Keratinocyte (primary cell): Measurements from ENCODE around the gene BEAN1. TPM values are rescaled to one million over a fixed set of nuclear protein-coding genes. Genes with fewer than 3 reads are reported as not detected.

Experiments
- DNase-seq: peaks from one replicate; pipeline ENCODE4 v3.0.0-alpha.2; 2011; ENCODE audit warnings: low read depth, missing footprints, low spot score
- FAIRE-seq: peaks from 2 replicates; lab custom pipeline; 2011; peaks lifted over from hg19 to GRCh38; lab: Jason Lieb, UNC
- H2AFZ ChIP-seq: 2 replicates; pipeline ENCODE4 v1.6.0; 2012; ENCODE audit warnings: low read length, control low read depth, inconsistent platforms; ENCODE audit not compliant: control insufficient read depth
- H3K27ac ChIP-seq: 2 replicates; pipeline ENCODE4 v1.5.1; 2011; ENCODE audit warnings: low read length; ENCODE audit not compliant: control insufficient read depth, insufficient read depth
- H3K27me3 ChIP-seq: 3 replicates; pipeline ENCODE4 v1.6.0; 2011; ENCODE audit warnings: low read length; ENCODE audit not compliant: control insufficient read depth, insufficient read depth; ENCODE audit errors: extremely low read depth
- H3K36me3 ChIP-seq, 2 experiments: 2 replicates in 1 of 2; 3 replicates in 1 of 2; pipeline ENCODE4 v1.5.1; 2011; ENCODE audit warnings: low read length in 2 of 2, mild to moderate bottlenecking in 1 of 2; ENCODE audit not compliant: control insufficient read depth in 2 of 2, insufficient read depth in 2 of 2; ENCODE audit errors: extremely low read depth in 1 of 2
- H3K4me1 ChIP-seq: 3 replicates; pipeline ENCODE4 v1.5.1; 2011; ENCODE audit warnings: low read length; ENCODE audit not compliant: control insufficient read depth, insufficient read depth; ENCODE audit errors: extremely low read depth
- H3K4me2 ChIP-seq: 3 replicates; pipeline ENCODE4 v1.6.0; 2011; ENCODE audit warnings: low read depth, low read length; ENCODE audit not compliant: control insufficient read depth, insufficient read depth; ENCODE audit errors: extremely low read depth
- H3K4me3 ChIP-seq, 3 experiments: fragments of 200-600 bp in 1 of 3; sonication (generic) in 1 of 3; 2 replicates in 2 of 3; 3 replicates in 1 of 3; pipeline ENCODE4 v1.5.1; 2011 to 2016; ENCODE audit warnings: low read length in 3 of 3, mild to moderate bottlenecking in 3 of 3, control low read depth in 2 of 3, inconsistent platforms in 1 of 3, low read depth in 1 of 3, mixed read lengths in 1 of 3, mixed run types in 1 of 3, moderate library complexity in 1 of 3; ENCODE audit not compliant: control insufficient read depth in 2 of 3, insufficient read depth in 2 of 3; ENCODE audit errors: extremely low read depth in 1 of 3
- H3K79me2 ChIP-seq: 2 replicates; pipeline ENCODE4 v1.6.0; 2012; ENCODE audit warnings: low read length; ENCODE audit not compliant: control insufficient read depth, insufficient read depth
- H3K9ac ChIP-seq: 3 replicates; pipeline ENCODE4 v1.6.0; 2011; ENCODE audit warnings: low read length; ENCODE audit not compliant: control insufficient read depth, insufficient read depth; ENCODE audit errors: extremely low read depth
- H3K9me1 ChIP-seq: 3 replicates; pipeline ENCODE4 v1.6.0; 2011; ENCODE audit warnings: low read length; ENCODE audit not compliant: control insufficient read depth, insufficient read depth; ENCODE audit errors: extremely low read depth
- H3K9me3 ChIP-seq: 2 replicates; pipeline ENCODE4 v1.5.1; 2012; ENCODE audit warnings: low read depth, low read length; ENCODE audit not compliant: control insufficient read depth
- H4K20me1 ChIP-seq: 3 replicates; pipeline ENCODE4 v1.6.0; 2011; ENCODE audit warnings: low read length; ENCODE audit not compliant: control insufficient read depth, insufficient read depth; ENCODE audit errors: extremely low read depth
- EZH2 ChIP-seq: IDR thresholded peaks from one replicate; pipeline ENCODE4 v1.6.1; 2012; ENCODE audit warnings: inconsistent platforms, mild to moderate bottlenecking, low read length, moderate library complexity
- dilution Hi-C: fragments of 300-500 bp; cut with MboI; formaldehyde crosslinking; loops from one replicate; pipeline ENCODE4 v1.7.0; 2020; ENCODE audit warnings: low sequenced_read_pairs; ENCODE audit not compliant: extremely low pct_ligation_motif_present
- polyA plus RNA-seq, 5 experiments: library from polyadenylated mRNA; depleted of rRNA in 3 of 5; stranded (reverse) in 3 of 5; stranded (forward) in 1 of 5; unstranded in 1 of 5; fragments of >200 nt; gene quantifications; 1 replicate in 1 of 5; 2 replicates in 3 of 5; 3 replicates in 1 of 5; pipeline versions ENCODE4 v1.2.1 to v1.2.3, GENCODE V29; 2011 to 2012; ENCODE audit warnings: missing spikeins in 2 of 5, low read depth in 1 of 5, low replicate concordance in 1 of 5
- TF ChIP-seq, protein P1 (sequence below), 3 experiments: IDR thresholded peaks in 1 of 3; conservative IDR thresholded peaks in 1 of 3; optimal IDR thresholded peaks in 1 of 3; 2 replicates in 2 of 3; 3 replicates in 1 of 3; pipeline versions ENCODE3 to v1.5.1; 2011; ENCODE audit warnings: low read length in 3 of 3, mild to moderate bottlenecking in 3 of 3, moderate library complexity in 2 of 3, control low read depth in 1 of 3, inconsistent platforms in 1 of 3; ENCODE audit not compliant: insufficient read depth in 2 of 3; ENCODE audit errors: extremely low read depth in 1 of 3

Gene BEAN1
- polyA plus RNA-seq, 1 donor (not counting 4 experiments of a cell fraction or from before 2014, with no cell fraction given), result 0.24 TPM

GRCh38 chr16:66489818-66490217, 62.7 kb downstream of the BEAN1 start:
- TF ChIP-seq, protein P1, sequence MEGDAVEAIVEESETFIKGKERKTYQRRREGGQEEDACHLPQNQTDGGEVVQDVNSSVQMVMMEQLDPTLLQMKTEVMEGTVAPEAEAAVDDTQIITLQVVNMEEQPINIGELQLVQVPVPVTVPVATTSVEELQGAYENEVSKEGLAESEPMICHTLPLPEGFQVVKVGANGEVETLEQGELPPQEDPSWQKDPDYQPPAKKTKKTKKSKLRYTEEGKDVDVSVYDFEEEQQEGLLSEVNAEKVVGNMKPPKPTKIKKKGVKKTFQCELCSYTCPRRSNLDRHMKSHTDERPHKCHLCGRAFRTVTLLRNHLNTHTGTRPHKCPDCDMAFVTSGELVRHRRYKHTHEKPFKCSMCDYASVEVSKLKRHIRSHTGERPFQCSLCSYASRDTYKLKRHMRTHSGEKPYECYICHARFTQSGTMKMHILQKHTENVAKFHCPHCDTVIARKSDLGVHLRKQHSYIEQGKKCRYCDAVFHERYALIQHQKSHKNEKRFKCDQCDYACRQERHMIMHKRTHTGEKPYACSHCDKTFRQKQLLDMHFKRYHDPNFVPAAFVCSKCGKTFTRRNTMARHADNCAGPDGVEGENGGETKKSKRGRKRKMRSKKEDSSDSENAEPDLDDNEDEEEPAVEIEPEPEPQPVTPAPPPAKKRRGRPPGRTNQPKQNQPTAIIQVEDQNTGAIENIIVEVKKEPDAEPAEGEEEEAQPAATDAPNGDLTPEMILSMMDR (optimal IDR thresholded peaks at IDR 0.05 in 1 of 3, IDR thresholded peaks at IDR 0.05 in 1 of 3, conservative IDR thresholded peaks at IDR 0.05 in 1 of 3; ENCODE audit: extremely low read depth in 1 of 3, insufficient read depth in 2 of 3, low read length in 3 of 3), result no peak
- no peak for TF ChIP-seq EZH2
- Histone ChIP-seq H3K4me2 (no peak overlapping the region), H3K9me3 (no peaks in the 10 kb centered on the region), H3K9me1 (no peaks in the 10 kb centered on the region), H3K4me1 (peaks cover 6% of the 10 kb centered on the region), H4K20me1 (no peaks in the 10 kb centered on the region), H3K9ac (no peak overlapping the region), H2AFZ (no peak overlapping the region), H3K27me3 (peaks cover 3% of the 10 kb centered on the region), H3K4me3 (no peak overlapping the region), H3K79me2 (no peaks in the 10 kb centered on the region), H3K36me3 (no peaks in the 10 kb centered on the region), H3K27ac (no peak overlapping the region)
- dilution Hi-C loops, result no loop called here
- no peak for FAIRE-seq
- DNase-seq, result no peak

DNA sequence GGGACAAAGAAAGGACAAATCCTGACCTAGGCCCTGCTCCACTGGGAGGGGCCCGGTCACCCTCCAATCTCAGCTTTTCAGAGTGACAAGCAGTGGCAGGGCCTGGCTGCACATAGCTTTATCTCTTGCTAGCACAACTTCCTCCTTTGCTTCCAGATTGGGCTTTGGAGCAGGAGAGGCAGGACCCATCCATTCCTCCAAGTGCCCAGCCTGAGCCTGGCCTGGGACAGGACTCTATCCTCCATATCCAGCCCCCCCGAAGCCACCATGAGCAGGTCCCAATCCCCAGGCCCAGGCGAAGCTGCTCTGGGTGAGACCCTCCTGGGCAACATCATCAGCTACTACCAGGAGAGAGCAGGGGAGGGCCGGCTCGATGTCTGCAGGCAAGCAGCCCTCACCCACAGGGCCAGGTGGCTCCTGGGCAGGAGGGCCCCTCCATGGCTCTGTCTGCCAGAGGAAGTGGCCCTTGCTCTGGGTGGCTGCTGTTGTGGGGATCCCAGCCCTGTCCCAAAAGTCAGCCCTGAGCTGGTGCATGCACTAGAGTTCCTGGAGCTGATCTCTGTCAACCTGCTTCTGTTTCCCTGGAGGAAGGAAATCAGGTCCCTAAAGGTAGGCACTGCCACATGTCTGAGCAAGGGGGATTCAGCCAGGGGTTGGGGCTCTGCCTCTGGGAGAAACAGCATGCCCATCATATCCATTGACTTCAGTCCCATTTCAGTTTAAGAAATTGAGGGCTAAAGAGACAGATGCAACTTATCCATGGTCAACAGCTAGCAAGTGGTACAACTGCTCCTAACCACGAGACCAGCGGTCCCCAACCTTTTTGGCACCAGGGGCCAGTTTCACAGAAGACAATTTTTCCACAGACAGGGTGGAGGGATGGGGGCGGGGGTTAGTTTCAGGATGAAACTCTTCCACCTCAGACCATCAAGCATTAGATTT, 64.0 kb downstream of the BEAN1 start:
- peaks cover 6% of the 10 kb centered on the region for H3K4me1 ChIP-seq
- H3K4me3 ChIP-seq, result no peak overlapping the region
- dilution Hi-C loops, result no loop called here
- H3K27ac ChIP-seq, result no peak overlapping the region
- no peaks in the 10 kb centered on the region for H3K36me3 ChIP-seq
- no peaks in the 10 kb centered on the region for H3K9me1 ChIP-seq
- no peaks in the 10 kb centered on the region for H3K9me3 ChIP-seq
- peaks cover 3% of the 10 kb centered on the region for H3K27me3 ChIP-seq
- no peak for FAIRE-seq
- H2AFZ ChIP-seq, result no peak overlapping the region
- H3K4me2 ChIP-seq, result no peak overlapping the region
- H3K79me2 ChIP-seq, result no peaks in the 10 kb centered on the region
- DNase-seq, result no peak
- no peak overlapping the region for H3K9ac ChIP-seq
- TF ChIP-seq EZH2, result no peak
- TF ChIP-seq, protein P1 (optimal IDR thresholded peaks at IDR 0.05 in 1 of 3, IDR thresholded peaks at IDR 0.05 in 1 of 3, conservative IDR thresholded peaks at IDR 0.05 in 1 of 3; ENCODE audit: extremely low read depth in 1 of 3, insufficient read depth in 2 of 3, low read length in 3 of 3), result no peak
- H4K20me1 ChIP-seq, result no peaks in the 10 kb centered on the region
